SK-N-MC (cell line): ENCODE data around the gene GHRL.

Experiments used
- EZH2 ChIP-seq: fragments of 200-600 bp; sonication (generic); IDR thresholded peaks from one replicate; pipeline ENCODE4 v1.6.1; 2017; ENCODE audit warnings: antibody characterized with exemption
- FOXP2 ChIP-seq: optimal IDR thresholded peaks from 2 replicates; pipeline ENCODE3; 2011; ENCODE audit warnings: mild to moderate bottlenecking, moderate library complexity; ENCODE audit not compliant: insufficient read depth; ENCODE audit errors: extremely low read length, control extremely low read depth
- POLR2AphosphoS5 ChIP-seq: IDR thresholded peaks from 2 replicates; pipeline ENCODE4 v1.6.1; 2012; ENCODE audit warnings: mild to moderate bottlenecking, low read depth, low read length, borderline replicate concordance

DNA sequence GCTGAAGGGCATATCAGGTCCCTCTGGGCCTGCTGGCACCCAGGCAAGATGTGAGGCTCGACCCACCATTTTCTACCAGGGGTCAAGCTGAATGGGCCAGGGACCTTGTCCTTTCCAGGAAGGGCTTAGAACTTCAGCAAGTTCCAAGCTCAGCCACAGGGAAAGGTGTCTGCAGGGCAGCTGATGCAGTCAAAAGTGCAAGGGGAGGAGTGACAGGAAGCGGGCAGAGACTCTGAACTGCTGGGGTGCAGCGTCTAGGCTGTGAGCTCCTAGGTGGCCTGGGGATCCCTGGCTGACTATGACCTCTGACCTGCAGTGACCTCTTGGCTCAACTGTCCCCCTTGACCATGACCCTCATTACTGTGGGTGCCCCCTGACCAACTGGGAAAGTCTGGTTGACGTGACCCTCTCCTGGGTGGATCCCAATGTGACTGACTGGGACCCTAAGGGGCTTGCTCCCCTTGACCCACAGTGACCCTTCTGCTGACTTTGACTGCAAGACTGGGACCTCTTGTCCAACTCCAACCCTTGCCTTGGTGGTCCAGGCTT, 42.5 kb upstream of the GHRL start:
- TF ChIP-seq POLR2AphosphoS5 (no peak), EZH2 (no peak), FOXP2 (no peak)
